ENCODE measurements around the gene SMCO2. TPM values are rescaled to one million over a fixed set of nuclear protein-coding genes. Genes with fewer than 3 reads are reported as not detected.

The SMCO2 gene
- total and polyA plus RNA-seq, 2 of the 13 experiments (the other 11 are each of a cell fraction or from before 2014, with no cell fraction given) = 0.15 TPM; not detected in 1

- intact Hi-C loops (cut with micrococcal nuclease; ENCODE audit: unreplicated experiment) = loop anchor here (1.0 to 10.0 kb wide), 3 partner anchors 24 to 180 kb away; no protein-coding TSS in a partner anchor
- FAIRE-seq (no peak), ATAC-seq (no peak), DNase-seq (ENCODE audit: low spot score) (no peak)
- H3K27ac ChIP-seq (ENCODE audit: extremely low read length, insufficient read depth, low read length) = no peak overlapping the region
- peaks cover 35% of the 10 kb centered on the region for H3K4me1 ChIP-seq (ENCODE audit: insufficient read depth, low read length)
- H4K20me1 ChIP-seq (ENCODE audit: insufficient read depth, low read length) = no peaks in the 10 kb centered on the region
- no peaks in the 10 kb centered on the region for H3K9me3 ChIP-seq (ENCODE audit: low read length)
- in situ Hi-C loops (cut with HindIII; ENCODE audit: extremely low pct_ligation_motif_present, low pct_unique_long_range_greater_than_20kb) = no loop called here
- WGBS (ENCODE audit: low lambda C conversion rate) = 7% methylated on average over 16 of the region's 16 CpGs
- H3K4me3 ChIP-seq (replicated peaks in 1 of 3; ENCODE audit: insufficient read depth in 1 of 3, low read depth in 2 of 3, low read length in 3 of 3) = peak overlapping the region; percentile 74 to 97 (median 93)
- TF ChIP-seq KAT2B (IDR thresholded peaks at IDR 0.05; ENCODE audit: borderline replicate concordance, low read depth, low read length) = no peak
- TF ChIP-seq ZNF850 (CRISPR knock-in tag; conservative IDR thresholded peaks at IDR 0.05) = no peak
- no peak for TF ChIP-seq ZUFSP (CRISPR knock-in tag; IDR thresholded peaks at IDR 0.05; ENCODE audit: borderline replicate concordance)
- TF ChIP-seq ZNF546 (CRISPR knock-in tag; conservative IDR thresholded peaks at IDR 0.05) = 0 out of 2 replicates have a peak, but pooled peaks have one; percentile 21
- no peak for TF ChIP-seq SMAD1 (CRISPR knock-in tag; IDR thresholded peaks at IDR 0.05; ENCODE audit: borderline replicate concordance, low read depth)
- 0 out of 2 replicates have a peak, but pooled peaks have one; percentile 31 for TF ChIP-seq GLI4 (CRISPR knock-in tag; IDR thresholded peaks at IDR 0.05; ENCODE audit: borderline replicate concordance)
- CTCF ChIA-PET (ENCODE audit: low intra/inter-chr PET ratio, low total read pairs) = no interaction called here
- peaks cover 40% of the 10 kb centered on the region for H3K79me2 ChIP-seq (ENCODE audit: insufficient read depth, low read length)
- peak overlapping the region; percentile 82 for H3K4me2 ChIP-seq (ENCODE audit: low read depth, low read length)
- peak overlapping the region; percentile 40 for H2AFZ ChIP-seq (ENCODE audit: low read length)
- H3K9ac ChIP-seq (ENCODE audit: insufficient read depth, low read depth, low read length) = peak overlapping the region; percentile 89; the same call in 1 of the 2 replicates
- POLR2A ChIA-PET = interaction anchor here (0.8 to 2.9 kb wide), 5 partner anchors 23 to 99 kb away, joined by 3 to 65 read pairs (median 5); no protein-coding TSS in a partner anchor
- H3K27me3 ChIP-seq (ENCODE audit: control insufficient read depth in 1 of 2, insufficient read depth in 2 of 2, low read length in 2 of 2) = no peaks in the 10 kb centered on the region; a peak in 1 of 5 replicates
- no peaks in the 10 kb centered on the region for H3K36me3 ChIP-seq (replicated peaks in 1 of 2; ENCODE audit: control insufficient read depth in 1 of 2, insufficient read depth in 2 of 2, low read length in 2 of 2)
- BruUV-seq (replicated peaks) = TSS peak; percentile 71
These were observed 78.6 kb downstream of the SMCO2 start for GRCh38 chr12:27524839-27525753.

Data from HepG2 (cell line).